Stimulated activated naive B cell treated with anti-CD40 and anti-IgM and Interleukin-4, amounts not matched to agents 10 μg/mL and 1 μg/mL and 100 μg/mL, for 72 hours (primary cell): ENCODE results near the gene MAJIN.
A peak's percentile ranks its signal among the peaks of the same experiment; 100 is the strongest.

Experiments used
- ATAC-seq, 2 donors: fragments of 150-1000 bp; cut with Tn5 transposase; replicated peaks; 2 replicates each; pipeline ENCODE4 v1.10.0; 2021; ENCODE audit warnings: moderate library complexity in 1 of 2
- DNase-seq: peaks from one replicate; pipeline ENCODE4 v3.0.0; 2021
- H3K27ac Mint-ChIP-seq: one replicate; pipeline ENCODE4 v1.8.0; 2022; ENCODE audit warnings: mild to moderate bottlenecking, mixed read lengths
- H3K27me3 Mint-ChIP-seq, 2 donors: one replicate each; pipeline ENCODE4 v1.8.0; 2022; ENCODE audit warnings: mixed read lengths in 2 of 2
- H3K36me3 Mint-ChIP-seq, 2 donors: one replicate each; pipeline ENCODE4 v1.8.0; 2022; ENCODE audit warnings: mixed read lengths in 2 of 2, mild to moderate bottlenecking in 1 of 2
- H3K4me1 Mint-ChIP-seq, 2 donors: one replicate each; pipeline ENCODE4 v1.8.0; 2022; ENCODE audit warnings: mixed read lengths in 2 of 2, mild to moderate bottlenecking in 1 of 2
- H3K4me3 Mint-ChIP-seq, 2 donors: one replicate each; pipeline ENCODE4 v1.8.0; 2022; ENCODE audit warnings: mild to moderate bottlenecking in 2 of 2, mixed read lengths in 2 of 2, moderate library complexity in 1 of 2
- H3K9me3 Mint-ChIP-seq, 2 donors: one replicate each; pipeline ENCODE4 v1.8.0; 2022; ENCODE audit warnings: mixed read lengths in 2 of 2, mild to moderate bottlenecking in 1 of 2

MAJIN gene

DNA sequence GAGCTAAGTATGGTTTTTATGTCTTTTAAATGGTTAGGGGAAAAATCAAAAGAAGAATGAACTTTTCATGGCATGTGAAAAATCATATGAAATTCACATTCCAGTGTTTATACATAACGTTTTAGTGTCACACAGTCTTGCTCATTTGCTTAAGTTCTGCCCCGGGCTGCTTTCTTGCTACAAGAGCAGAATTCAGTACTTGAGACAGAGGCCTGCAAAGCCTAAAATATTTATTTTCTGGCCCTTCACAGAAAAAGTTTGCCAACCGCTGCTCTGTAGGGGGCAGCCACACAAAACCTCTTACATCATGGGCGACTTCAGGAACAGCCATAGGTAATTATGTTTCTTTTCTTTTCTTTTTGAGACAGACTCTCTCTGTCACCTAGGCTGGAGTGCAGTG, 53.9 kb downstream of the MAJIN start:
- peaks cover 25 to 36% of the 10 kb centered on the region in 2 donors for H3K4me1 Mint-ChIP-seq
- H3K27ac Mint-ChIP-seq, result peak overlapping the region; percentile 93
- no peaks in the 10 kb centered on the region for H3K9me3 Mint-ChIP-seq
- peaks cover 5 to 10% of the 10 kb centered on the region in 2 donors for H3K36me3 Mint-ChIP-seq
- peak overlapping the region; percentile 89 to 92 for H3K4me3 Mint-ChIP-seq
- DNase-seq, result no peak
- ATAC-seq, result no peak
- H3K27me3 Mint-ChIP-seq, result no peaks in the 10 kb centered on the region

DNA sequence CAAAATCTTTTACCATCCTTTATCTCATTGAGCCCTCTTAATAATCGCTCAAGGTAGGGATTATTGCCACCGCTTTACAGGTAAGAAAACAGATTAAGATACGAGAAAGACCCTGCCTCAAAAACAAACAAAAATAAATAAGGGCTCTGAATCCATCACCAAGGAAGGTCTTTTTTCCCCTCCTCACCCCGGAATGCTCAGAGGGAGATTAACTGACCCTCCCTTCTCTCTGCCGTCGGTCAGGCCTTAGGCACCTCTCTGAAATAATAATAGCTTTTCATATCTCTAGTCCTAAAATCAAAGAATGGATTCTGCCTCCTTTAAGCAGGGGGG, 54.3 kb downstream of the MAJIN start:
- Mint-ChIP-seq H3K27me3 (no peaks in the 10 kb centered on the region), H3K4me1 (peaks cover 25 to 35% of the 10 kb centered on the region in 2 donors)
- no peak for ATAC-seq

GRCh38 chr11:64916775-64917662, 54.9 kb downstream of the MAJIN start, which contains the start of gene ATG2A:
Gene ATG2A (minus strand): TSS chr11:64917209. CDS start chr11:64917135, 74 bp downstream.
- peak; percentile 96 to 98 for ATAC-seq
- no peaks in the 10 kb centered on the region for H3K27me3 Mint-ChIP-seq
- peak; percentile 97 for DNase-seq

More for the DNA sequence above, 54.3 kb downstream of the MAJIN start:
- peak overlapping the region; percentile 93 for H3K27ac Mint-ChIP-seq
- H3K36me3 Mint-ChIP-seq, result peaks cover 6 to 14% of the 10 kb centered on the region in 2 donors
- no peaks in the 10 kb centered on the region for H3K9me3 Mint-ChIP-seq
- DNase-seq, result no peak
- H3K4me3 Mint-ChIP-seq, result peak overlapping the region; percentile 89 to 92

DNA sequence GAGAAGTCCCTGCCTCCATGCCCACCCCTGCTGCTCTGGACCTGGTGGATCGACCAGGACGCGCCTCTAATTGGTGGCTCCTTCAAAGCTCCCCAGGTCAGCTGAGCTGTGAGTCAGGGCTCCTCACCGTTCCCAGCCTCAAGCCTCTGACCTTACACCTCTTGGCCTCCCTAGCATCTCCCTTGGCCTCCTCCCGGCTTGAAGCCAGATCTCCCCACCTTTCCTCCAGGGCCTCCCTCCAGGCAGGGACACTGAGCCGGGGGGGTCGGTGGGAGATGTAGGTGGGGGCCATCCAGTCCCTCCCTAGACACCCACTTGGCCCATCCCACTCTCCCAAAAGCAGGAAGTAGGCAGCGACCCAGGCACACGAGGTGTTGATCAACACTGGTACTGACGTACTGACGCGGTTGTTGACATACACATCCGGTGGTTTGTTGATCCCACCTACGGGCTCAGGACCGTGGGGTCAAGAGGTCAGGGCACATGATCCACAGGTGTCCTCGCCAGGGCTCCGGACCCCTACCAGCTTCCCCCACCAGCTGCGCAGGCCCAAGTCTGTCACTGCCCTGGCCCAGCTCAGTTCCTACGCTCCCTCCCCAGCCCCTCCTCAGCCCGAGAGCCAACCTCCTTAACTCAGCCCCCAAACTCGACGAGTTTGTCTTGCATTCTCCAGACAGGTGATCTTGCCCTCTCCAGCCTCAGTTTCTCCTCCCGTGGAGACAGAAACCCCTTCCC, 55.7 kb downstream of the MAJIN start:
- no peaks in the 10 kb centered on the region for H3K27me3 Mint-ChIP-seq
- no peak for DNase-seq
- H3K9me3 Mint-ChIP-seq, result no peaks in the 10 kb centered on the region
- H3K4me1 Mint-ChIP-seq, result peaks cover 30 to 40% of the 10 kb centered on the region in 2 donors
- peak; percentile 1 to 6 for ATAC-seq
- peak overlapping the region; percentile 89 to 92 for H3K4me3 Mint-ChIP-seq
- peaks cover 13 to 25% of the 10 kb centered on the region in 2 donors for H3K36me3 Mint-ChIP-seq
- peak overlapping the region; percentile 93 for H3K27ac Mint-ChIP-seq

More at GRCh38 chr11:64916775-64917662, 54.9 kb downstream of the MAJIN start, which contains the start of gene ATG2A:
- Mint-ChIP-seq H3K27ac (peak within 1 kb of the TSS; percentile 93), H3K4me3 (peak within 1 kb of the TSS; percentile 89 to 92), H3K9me3 (no peaks in the 10 kb centered on the region), H3K36me3 (peaks cover 8 to 17% of the 10 kb centered on the region in 2 donors), H3K4me1 (peaks cover 25 to 35% of the 10 kb centered on the region in 2 donors)

DNA sequence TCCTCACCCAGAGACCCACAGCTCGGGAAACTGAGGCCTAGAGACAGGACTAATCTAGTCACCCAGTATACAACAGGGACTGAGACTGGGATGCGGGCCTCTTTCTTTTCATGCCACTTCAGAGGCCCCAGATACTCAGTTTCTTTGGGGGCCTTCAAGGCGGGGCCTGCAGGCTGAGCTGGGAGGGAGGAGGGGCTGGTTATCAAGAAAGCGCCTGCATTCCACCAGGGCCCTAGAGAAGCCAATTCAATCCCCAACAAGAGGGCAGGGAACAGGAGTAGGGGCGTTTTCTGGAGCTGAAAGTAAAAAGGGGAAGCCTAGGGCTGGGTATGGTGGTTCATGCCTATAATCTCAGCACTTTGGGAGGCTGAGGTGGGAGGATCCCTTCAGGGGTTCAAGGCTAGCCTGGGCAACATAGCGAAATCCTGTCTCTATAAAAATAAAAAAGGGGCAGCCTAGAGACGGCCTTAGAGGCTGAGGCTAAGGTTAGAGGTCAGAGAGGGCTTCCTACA, 56.5 kb downstream of the MAJIN start:
- Mint-ChIP-seq H3K4me3 (peak overlapping the region; percentile 89 to 92), H3K9me3 (no peaks in the 10 kb centered on the region), H3K27ac (peak overlapping the region; percentile 37), H3K27me3 (no peaks in the 10 kb centered on the region), H3K4me1 (peaks cover 29 to 40% of the 10 kb centered on the region in 2 donors), H3K36me3 (peaks cover 18 to 31% of the 10 kb centered on the region in 2 donors)
- DNase-seq, result no peak
- ATAC-seq, result no peak

DNA sequence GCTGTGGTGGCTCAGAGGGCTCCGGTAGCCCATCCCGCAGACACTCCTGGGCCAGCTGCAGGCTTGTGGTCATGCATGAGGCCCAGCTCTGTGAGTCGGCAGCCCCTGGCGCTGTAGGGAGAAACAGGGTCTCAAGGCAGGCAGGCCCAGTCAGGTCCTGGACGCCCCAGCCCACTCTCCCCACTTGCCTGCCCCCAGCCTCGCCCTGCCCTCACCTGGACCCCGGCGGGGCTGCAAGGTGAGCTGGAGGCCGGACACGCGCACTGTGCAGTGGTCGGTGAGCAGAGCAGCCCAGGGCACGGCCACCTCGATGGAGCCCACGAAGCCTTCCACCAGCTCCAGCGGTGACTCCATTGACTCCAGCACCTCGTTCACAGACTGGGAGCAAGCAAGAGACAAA, 57.8 kb downstream of the MAJIN start:
- H3K27ac Mint-ChIP-seq, result no peak overlapping the region
- H3K4me3 Mint-ChIP-seq, result no peak overlapping the region
- peaks cover 28 to 41% of the 10 kb centered on the region in 2 donors for H3K36me3 Mint-ChIP-seq
- peaks cover 26 to 40% of the 10 kb centered on the region in 2 donors for H3K4me1 Mint-ChIP-seq
- H3K9me3 Mint-ChIP-seq, result no peaks in the 10 kb centered on the region
- no peaks in the 10 kb centered on the region for H3K27me3 Mint-ChIP-seq
- ATAC-seq (no peak), DNase-seq (no peak)

DNA sequence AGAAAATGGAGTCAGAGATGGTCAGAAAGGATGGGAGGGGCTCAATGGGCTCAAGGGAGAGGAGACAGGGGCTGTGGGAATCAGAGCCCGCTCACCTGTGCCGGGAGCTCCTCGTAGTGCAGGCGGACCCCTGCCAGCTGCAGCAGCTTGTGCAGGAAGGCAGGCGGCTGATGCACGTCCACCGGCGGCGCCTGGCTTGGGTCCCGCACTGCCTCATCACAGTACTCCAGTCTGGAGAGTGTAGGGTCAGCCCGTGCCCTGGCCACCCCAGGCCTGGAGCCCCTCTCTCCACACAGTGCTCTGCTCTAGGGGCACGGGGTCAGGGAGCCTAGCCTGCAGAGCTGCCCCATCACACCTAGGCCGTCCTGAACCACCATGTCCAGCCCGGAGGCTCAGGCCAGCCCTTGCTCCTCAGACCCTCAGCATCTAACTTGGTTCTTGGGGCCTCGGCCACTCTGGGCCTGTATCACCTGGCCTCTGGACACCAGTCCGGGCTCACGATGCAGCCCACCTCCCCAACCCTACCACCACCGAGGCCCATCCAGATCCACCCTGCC, 58.7 kb downstream of the MAJIN start:
- no peaks in the 10 kb centered on the region for H3K9me3 Mint-ChIP-seq
- no peak overlapping the region for H3K27ac Mint-ChIP-seq
- no peak overlapping the region for H3K4me3 Mint-ChIP-seq
- no peak for ATAC-seq
- no peaks in the 10 kb centered on the region for H3K27me3 Mint-ChIP-seq
- peaks cover 35 to 48% of the 10 kb centered on the region in 2 donors for H3K36me3 Mint-ChIP-seq
- H3K4me1 Mint-ChIP-seq, result peaks cover 25 to 33% of the 10 kb centered on the region in 2 donors
- no peak for DNase-seq

DNA sequence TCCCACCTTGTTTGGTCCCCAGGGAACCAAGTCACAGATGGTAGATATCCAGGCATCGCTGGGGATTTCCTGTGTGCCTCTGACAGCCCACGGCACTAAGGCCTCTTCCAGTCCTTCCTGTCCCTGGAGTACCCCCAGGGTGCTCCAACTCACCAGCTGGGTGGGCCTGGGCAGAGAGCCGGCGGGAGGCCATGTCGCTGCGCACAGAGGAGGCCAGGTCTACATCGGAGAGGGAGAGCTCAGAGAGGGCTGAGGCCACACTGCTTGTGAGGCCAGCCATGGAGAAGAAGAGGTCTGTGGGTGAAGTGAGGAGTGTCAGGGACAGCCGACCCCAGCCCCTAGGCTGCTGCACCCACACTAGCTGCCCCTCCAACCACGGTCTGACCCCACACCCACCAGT, 60.2 kb downstream of the MAJIN start:
- Mint-ChIP-seq H3K4me3 (no peak overlapping the region), H3K27me3 (no peaks in the 10 kb centered on the region), H3K4me1 (peaks cover 17 to 21% of the 10 kb centered on the region in 2 donors), H3K27ac (no peak overlapping the region), H3K36me3 (peaks cover 46 to 55% of the 10 kb centered on the region in 2 donors), H3K9me3 (no peaks in the 10 kb centered on the region)
- DNase-seq, result no peak
- ATAC-seq, result no peak

GRCh38 chr11:64911142-64911541, 60.8 kb downstream of the MAJIN start:
- DNase-seq (no peak), ATAC-seq (no peak)
- Mint-ChIP-seq H3K27me3 (no peaks in the 10 kb centered on the region), H3K9me3 (no peaks in the 10 kb centered on the region), H3K27ac (no peak overlapping the region), H3K4me3 (no peak overlapping the region), H3K36me3 (peaks cover 46 to 55% of the 10 kb centered on the region in 2 donors), H3K4me1 (peaks cover 12 to 16% of the 10 kb centered on the region in 2 donors)

- no peak overlapping the region for H3K27ac Mint-ChIP-seq
- no peak for ATAC-seq
- H3K27me3 Mint-ChIP-seq, result no peaks in the 10 kb centered on the region
- no peak overlapping the region for H3K4me3 Mint-ChIP-seq
- H3K4me1 Mint-ChIP-seq, result peaks cover 8 to 10% of the 10 kb centered on the region in 2 donors
- H3K36me3 Mint-ChIP-seq, result peaks cover 46 to 57% of the 10 kb centered on the region in 2 donors
- no peaks in the 10 kb centered on the region for H3K9me3 Mint-ChIP-seq
- DNase-seq, result no peak
These were observed 61.3 kb downstream of the MAJIN start for GRCh38 chr11:64910451-64911093.

DNA sequence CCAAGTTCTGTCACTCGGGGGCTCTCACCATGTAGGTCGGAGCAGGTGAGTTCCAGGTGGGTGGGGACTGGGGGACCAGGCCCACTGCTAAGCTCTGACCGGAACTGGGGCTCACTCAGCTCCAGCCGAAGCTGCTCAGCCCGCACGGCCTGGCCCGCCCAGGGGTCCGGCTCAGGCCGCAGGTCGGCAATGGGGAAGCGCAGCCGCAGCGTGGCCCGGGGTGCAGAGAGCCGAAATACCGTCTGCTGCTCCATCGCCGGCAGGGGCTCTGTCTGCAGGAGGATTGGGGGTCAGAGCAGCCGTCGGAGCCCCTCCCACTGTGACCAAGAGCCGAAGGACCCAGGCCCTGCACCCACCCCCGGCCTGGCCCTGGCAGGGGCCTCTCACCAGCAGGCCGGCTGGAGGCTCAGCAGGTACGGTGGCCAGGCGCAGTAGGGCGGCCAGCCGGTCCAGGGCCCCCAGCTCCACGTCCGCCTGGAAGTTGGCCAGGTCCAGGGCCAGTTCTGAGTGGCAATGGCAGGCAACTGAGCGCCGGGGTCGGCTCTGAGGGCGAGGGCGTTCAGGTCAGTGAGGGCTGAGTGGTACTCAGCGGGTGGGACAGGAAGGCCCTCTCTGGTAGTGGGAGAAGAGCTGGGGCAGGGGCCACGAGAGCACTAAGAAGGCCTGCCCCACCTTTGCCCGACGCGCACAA, 62.1 kb downstream of the MAJIN start:
- H3K36me3 Mint-ChIP-seq, result peaks cover 52 to 61% of the 10 kb centered on the region in 2 donors
- no peaks in the 10 kb centered on the region for H3K9me3 Mint-ChIP-seq
- H3K4me3 Mint-ChIP-seq, result no peak overlapping the region
- no peaks in the 10 kb centered on the region for H3K27me3 Mint-ChIP-seq
- H3K27ac Mint-ChIP-seq, result no peak overlapping the region
- ATAC-seq (no peak), DNase-seq (no peak)
- peaks cover 5 to 8% of the 10 kb centered on the region in 2 donors for H3K4me1 Mint-ChIP-seq

DNA sequence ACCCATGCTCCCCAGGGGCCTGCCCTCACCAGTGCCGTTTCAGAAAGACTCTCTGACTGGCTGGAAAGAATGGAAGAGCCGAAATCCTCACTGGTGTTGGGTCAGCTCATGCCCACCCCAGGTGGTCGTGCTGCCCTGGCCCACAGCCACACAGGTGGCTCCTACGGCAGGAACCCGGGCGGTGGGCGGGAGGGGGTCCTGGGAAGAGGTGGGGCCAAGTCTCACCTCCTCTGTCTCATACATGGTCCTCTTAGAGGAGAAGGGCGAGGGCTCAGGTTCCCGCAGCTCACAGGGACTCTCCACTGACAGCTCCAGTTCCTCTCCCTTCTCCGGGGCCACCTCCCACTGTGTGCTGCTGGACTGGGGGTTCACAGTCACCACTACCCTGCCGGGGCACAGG, 63.1 kb downstream of the MAJIN start:
- Mint-ChIP-seq H3K9me3 (no peaks in the 10 kb centered on the region), H3K36me3 (peaks cover 55 to 58% of the 10 kb centered on the region in 2 donors)
- no peak for ATAC-seq

GRCh38 chr11:64906314-64906635, 65.6 kb downstream of the MAJIN start:
- Mint-ChIP-seq H3K27ac (no peak overlapping the region), H3K4me3 (no peak overlapping the region), H3K36me3 (peaks cover 46 to 55% of the 10 kb centered on the region in 2 donors), H3K27me3 (no peaks in the 10 kb centered on the region), H3K4me1 (peaks cover 0 to 5% of the 10 kb centered on the region in 2 donors), H3K9me3 (no peaks in the 10 kb centered on the region)
- ATAC-seq, result no peak
- no peak for DNase-seq

More for the DNA sequence above, 63.1 kb downstream of the MAJIN start:
- Mint-ChIP-seq H3K27me3 (no peaks in the 10 kb centered on the region), H3K27ac (no peak overlapping the region), H3K4me3 (no peak overlapping the region), H3K4me1 (peaks cover 5 to 6% of the 10 kb centered on the region in 2 donors)
- DNase-seq, result no peak
